Activated CD8-positive, alpha-beta memory T cell treated with anti-CD3 and anti-CD28 coated beads, Interleukin-2, amount 50 U/mL, for 24 hours (primary cell): ENCODE measurements around the gene TLCD2.
"Not testable (repeated sequence)": the region's sequence is repeated elsewhere in the genome, so short reads cannot be mapped to it uniquely, and the experiment has no call there.

Experiments used
- DNase-seq: peaks from one replicate; pipeline ENCODE4 v3.0.0-alpha.2; 2020; ENCODE audit errors: extremely low read depth

The TLCD2 gene

DNA sequence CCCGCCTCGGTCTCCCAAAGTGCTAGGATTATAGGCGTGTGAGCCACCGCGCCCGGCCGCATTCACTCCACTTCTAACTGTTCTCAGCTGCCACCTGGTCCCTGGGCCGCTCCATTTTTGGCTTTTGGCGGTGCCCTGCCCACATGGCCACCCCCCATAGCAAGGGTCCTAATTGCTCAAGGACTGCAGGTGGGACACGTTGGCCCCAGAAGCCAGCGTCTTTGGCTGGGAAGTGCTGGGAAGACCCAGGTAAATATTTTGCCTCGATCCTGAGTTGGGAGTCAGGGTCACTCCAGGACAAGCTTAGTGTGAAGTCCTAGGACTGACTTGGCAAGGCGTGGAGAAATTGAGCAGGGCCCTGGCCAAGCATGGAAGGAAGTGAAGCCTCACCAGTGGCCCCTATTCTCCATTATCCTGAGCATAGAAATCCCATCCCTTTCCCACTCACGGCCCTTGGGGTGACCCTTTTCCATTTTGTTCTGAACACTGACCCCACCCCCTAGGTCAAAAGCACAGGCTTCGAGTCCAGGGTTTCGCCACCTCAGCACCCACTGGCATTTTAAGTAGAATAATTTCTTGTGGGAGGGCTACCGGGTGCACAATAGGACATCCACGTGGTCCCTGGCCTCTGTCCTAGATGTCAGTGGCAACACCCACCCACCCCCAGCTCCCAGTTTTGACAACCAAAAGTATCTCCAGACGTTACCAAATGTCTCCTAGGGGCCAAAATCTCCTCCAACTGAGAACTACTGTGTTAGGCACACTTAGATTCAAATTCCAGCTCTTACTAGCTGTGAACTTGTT lies 8.4 kb upstream of the TLCD2 start:
- no peak for DNase-seq

- DNase-seq = peak; percentile 88
These were observed 6.9 kb upstream of the TLCD2 start for GRCh38 chr17:1716912-1717695.

DNA sequence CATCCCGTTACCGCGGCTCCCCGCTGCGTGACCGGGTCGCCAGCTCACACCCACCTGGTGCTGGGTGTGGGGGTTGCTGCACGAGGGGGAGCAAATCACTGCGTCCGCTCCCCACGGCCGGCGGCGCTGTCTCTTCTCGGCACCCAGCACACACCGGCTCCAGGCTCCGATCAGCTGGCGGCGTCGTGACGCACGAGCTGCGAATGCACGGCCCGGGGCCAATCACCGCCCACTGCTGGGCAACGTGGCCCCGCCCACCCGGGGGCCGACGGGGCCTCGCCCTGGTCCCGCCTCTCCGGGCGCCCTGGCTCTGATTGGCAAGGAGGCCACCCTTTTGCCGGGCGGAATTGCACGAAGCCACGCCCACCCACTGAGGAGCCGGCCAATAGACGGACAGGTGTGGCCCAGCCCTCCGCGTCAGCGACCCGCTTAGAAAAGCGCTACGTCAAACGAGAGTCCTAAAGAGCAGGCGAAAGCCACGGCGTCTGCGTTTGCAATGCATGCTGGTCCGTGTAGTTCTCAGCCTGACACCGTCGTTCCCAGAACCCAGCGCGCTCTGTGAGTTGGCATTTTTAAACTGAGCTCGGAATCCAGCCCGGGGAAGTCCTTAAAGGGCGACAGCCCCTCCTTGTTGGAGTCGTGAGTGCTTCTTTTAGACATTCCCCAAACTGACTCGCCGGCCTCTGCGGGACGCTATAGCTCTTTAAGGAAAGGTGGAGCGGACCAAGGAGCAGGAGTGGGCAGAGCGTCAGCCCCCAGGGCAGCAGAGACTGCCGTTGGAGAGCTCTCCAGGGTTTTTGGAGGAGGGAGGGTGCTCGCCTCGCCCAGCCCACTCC lies 6.1 kb upstream of the TLCD2 start:
- DNase-seq = peak; percentile 100

DNA sequence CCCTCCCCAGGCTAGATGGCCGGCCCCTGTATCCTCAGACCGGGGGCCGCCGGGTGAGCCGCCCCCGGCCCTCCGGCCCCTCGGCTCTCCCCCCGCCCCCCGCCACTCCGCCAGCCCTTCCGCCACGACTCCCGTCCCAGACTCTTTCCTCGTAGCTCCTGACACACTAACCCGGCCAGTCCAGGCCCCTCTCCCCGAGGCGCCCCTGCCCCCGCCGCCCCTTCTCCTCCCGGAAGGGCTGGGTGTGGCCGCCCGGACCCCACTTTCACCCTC lies 5.6 kb upstream of the TLCD2 start:
- no peak for DNase-seq

- no peak for DNase-seq
These were observed 5.0 kb upstream of the TLCD2 start for GRCh38 chr17:1714980-1715802.

DNA sequence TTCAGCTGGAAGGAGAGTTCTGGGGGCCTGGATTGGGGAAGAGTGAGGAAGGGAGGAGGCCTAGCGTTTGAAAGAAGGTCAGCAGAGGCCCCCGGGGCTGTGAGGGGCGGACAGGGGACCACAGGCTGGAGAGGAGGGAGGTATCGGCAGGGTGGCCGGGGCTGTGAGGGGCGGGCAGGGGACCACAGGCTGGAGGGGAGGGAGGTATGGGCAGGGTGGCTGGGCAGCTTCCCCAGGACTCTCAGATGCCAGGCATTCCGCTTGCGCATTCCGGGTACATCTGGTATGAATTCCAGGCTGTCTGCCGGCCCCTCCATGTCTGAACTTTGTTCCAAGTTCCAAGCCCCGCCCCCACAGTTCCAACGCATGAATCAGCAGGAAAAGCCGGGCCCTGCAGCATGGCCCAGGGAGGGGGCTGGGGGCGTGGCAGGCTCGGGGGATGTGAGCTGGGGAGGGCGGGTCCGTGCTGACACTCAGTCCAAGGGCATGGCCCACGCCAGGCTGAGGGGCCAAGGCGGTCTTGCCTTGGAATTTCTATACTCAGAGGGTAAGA lies 4.3 kb upstream of the TLCD2 start:
- no peak for DNase-seq

DNA sequence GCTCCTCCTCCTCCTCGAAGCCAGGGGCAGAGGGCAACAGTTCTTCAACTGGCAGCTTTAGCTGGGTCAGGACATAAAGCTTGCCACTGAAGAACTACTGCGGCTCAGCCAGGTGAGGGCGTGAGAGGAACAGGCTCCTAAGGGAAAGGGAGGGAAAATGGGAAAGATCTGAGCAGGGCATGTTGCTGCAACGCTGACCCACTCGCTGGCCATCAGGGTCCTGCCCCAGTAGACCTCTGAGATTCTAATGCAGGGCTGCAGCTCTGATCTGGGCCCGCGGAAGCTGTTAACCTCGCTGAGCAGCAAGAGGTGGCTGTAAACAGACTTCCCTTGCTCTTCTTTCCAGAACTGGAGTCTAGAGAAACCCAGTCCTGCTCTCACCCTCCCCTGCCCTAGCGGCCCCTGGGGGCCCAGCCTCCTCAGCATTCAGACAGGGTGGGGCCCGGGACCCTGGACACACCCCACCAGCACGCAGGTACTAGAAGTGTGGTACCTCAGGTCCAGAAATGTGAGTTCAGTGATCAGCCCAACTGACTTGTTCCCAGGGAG lies 3.8 kb upstream of the TLCD2 start:
- no peak for DNase-seq

- no peak for DNase-seq
These were observed 3.1 kb upstream of the TLCD2 start for GRCh38 chr17:1713160-1713877.

- no peak for DNase-seq
These were observed 2.1 kb upstream of the TLCD2 start for GRCh38 chr17:1712271-1712670.

DNA sequence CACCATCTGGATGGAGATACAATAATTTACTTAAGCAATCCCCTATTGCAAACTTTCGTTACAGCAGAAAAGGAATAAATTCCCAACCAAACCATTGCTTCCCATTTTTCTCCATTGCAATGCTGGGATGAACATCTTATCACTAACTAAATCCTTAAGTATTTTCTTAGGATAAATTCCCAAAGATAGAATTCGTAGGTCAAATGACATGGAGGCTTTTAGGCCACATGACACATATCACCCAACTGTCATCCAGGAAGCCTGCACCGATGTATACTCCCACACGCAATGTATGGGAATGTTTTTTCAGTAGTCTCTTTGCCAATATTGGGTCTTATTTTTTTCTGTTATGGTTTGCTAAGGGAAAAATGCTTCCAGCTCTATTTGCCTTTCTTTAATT lies 1.6 kb upstream of the TLCD2 start:
- DNase-seq = no peak

GRCh38 chr17:1710807-1711553 lies 803 bp upstream of the TLCD2 start:
- no peak for DNase-seq

GRCh38 chr17:1709403-1709951 lies 700 bp downstream of the TLCD2 start:
- no peak for DNase-seq

DNA sequence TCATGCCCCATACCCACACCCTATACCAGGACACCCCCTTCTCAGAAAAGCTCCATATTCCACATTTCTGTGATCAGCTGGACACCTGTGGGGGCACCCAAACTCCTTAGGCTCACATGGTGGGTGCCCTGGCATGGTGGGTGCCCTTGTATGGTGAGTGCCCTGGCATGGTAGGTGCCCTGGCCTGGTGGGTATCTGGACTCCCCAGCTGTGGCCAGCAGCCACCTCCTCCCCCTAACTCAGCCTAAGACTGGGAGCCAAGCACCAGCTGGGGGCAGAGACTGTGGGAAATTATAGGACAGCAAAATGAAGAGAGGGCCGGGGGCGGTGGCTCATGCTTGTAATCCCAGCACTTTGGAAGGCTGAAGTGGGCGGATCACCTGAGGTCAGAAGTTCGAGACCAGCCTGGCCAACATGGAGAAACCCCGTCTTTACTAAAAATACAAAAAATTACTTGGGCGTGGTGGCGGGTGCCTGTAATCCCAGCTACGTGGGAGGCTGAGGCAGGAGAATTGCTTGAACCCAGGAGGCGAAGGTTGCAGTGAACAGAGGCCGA lies 1.3 kb downstream of the TLCD2 start:
- not testable (repeated sequence) for DNase-seq

DNA sequence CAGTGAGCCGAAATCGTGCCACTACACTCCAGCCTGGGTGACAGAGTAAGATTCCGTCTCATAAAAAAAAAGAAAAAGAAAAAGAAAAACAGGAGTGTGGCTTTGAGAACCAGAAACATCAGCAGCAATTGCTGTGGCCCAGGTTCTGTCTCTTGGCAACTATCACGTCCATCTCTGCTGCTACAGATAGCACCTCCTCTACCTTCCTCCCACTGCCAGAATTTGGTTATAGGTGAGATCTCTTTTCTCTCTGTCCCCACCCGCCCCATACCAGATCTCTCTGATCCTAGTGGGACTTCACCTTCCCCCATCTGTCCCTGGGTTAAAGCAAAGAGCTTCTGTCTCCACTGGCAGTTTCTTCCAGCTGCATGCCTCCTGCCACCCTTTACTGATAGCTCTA lies 3.1 kb downstream of the TLCD2 start:
- no peak for DNase-seq

DNA sequence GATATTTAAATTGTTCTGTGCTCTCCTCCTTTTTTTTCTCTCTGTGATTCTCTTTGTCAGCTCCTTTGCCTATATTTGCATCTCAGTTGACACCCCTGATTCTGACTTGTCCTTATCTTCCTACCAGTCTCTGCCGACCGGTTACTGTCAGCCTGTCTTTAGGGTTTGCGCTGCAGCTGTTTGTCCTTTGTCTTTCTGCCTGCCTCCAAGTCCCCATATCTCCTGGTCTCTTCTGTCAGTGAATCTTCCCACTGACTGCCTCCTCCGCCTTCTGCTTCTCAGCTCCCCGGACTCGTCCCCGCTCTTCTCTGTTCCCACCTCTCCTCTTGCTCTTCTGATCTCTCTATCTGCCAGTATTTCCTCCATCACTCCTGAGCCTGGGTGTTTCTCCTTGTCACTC lies 5.2 kb downstream of the TLCD2 start:
- DNase-seq = no peak

DNA sequence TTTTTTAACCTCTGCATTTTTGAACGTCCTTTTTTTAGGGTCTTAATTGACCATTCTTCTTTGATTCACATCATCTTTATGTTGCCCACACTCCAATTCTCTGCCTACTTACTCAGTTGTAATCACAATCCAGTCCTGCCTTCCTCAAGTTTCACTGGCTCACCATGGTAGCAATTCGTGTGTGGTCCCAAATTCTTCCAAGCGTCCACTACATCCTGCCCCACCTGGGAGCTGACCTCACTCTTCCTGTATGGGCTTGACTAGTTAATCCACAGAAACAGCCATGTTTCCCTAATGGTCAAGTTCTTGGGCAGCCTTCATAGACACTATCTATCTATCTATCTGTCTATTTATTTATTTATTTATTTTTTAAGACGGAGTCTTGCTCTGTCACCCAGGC lies 7.1 kb downstream of the TLCD2 start:
- no peak for DNase-seq

DNA sequence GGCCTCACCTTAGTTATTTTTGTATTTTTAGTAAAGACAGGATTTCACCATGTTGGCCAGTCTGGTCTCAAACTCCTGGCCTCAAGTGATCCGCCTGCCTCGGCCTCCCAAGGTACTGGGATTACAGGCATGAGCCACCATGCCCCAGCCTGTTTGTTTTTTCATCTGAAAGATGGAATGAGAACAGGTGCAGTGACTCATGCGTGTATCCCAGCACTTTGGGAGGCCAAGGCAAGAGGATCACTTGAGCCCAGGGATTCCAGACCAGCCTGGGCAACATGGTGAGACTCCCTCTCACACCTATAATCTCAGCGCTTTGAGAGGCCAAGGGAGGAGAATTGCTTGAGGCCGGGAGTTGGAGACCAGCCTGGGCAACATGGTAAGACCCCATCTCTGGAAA lies 10.3 kb downstream of the TLCD2 start:
- not testable (repeated sequence) for DNase-seq

- no peak for DNase-seq
These were observed 12.5 kb downstream of the TLCD2 start for GRCh38 chr17:1697681-1698080.

DNA sequence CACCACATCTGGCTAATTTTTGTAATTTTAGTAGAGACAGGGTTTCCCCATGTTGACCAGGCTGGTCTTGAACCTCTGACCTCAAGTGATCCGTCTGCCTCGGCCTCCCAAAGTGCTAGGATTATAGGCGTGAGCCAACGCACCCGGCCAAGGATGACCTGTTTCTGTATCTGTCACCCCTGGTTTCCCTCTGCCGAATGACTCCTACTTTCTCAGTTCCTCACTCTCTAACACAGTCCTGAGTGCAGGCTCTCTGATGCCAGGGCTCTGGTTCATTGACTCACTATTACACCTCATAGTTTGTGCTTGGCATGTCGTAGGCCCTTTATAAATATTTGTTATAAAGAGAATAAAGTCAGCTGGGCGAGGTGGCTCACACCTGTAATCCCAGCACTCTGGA lies 14.8 kb downstream of the TLCD2 start:
- DNase-seq = no peak
